WTC11 (cell line): ENCODE data around the gene CAMKK2. TPM values are rescaled to one million over a fixed set of nuclear protein-coding genes. Genes with fewer than 3 reads are reported as not detected.

Experiments
- ATAC-seq: fragments of 200-7000 bp; cut with Tn5 transposase; 2 replicates; pipeline ENCODE4 v1.10.0; 2021; ENCODE audit warnings: mild to moderate bottlenecking, moderate library complexity
- CTCF ChIA-PET: fragments of 300-600 bp; sonication (Branson Sonifier 250); formaldehyde crosslinking; loops from one replicate; lab custom pipeline; 2021; ENCODE audit warnings: antibody characterized with exemption; lab: Charles Lee
- POLR2A ChIA-PET: fragments of 350-600 bp; sonication (Branson Sonifier 250); formaldehyde crosslinking; loops from one replicate; lab custom pipeline; 2021; ENCODE audit warnings: antibody characterized with exemption; lab: Charles Lee
- DNase-seq: peaks from one replicate; pipeline ENCODE4 v3.0.0; 2021; ENCODE audit warnings: low spot score
- H3K27ac Mint-ChIP-seq: 2 replicates; pipeline ENCODE4 v1.8.0; 2021; ENCODE audit warnings: mixed read lengths
- H3K27me3 Mint-ChIP-seq: 2 replicates; pipeline ENCODE4 v1.8.0; 2021; ENCODE audit warnings: low read depth, mild to moderate bottlenecking, moderate library complexity, mixed read lengths
- H3K36me3 Mint-ChIP-seq: 2 replicates; pipeline ENCODE4 v1.8.0; 2021; ENCODE audit warnings: mixed read lengths
- H3K4me1 Mint-ChIP-seq: 2 replicates; pipeline ENCODE4 v1.8.0; 2022; ENCODE audit warnings: mixed read lengths
- H3K4me3 Mint-ChIP-seq: 2 replicates; pipeline ENCODE4 v1.8.0; 2021; ENCODE audit warnings: mild to moderate bottlenecking, moderate library complexity, mixed read lengths
- H3K9me3 Mint-ChIP-seq: 2 replicates; pipeline ENCODE4 v1.8.0; 2021; ENCODE audit warnings: mixed read lengths
- CREM ChIP-seq: sonication (generic); formaldehyde crosslinking; IDR thresholded peaks from 2 replicates; pipeline ENCODE4 v1.8.1; 2022; ENCODE audit warnings: mild to moderate bottlenecking, missing genetic modification reagents, moderate library complexity
- E2F5 ChIP-seq: sonication (generic); formaldehyde crosslinking; IDR thresholded peaks from 2 replicates; pipeline ENCODE4 v1.8.1; 2022; ENCODE audit warnings: mild to moderate bottlenecking, moderate library complexity, missing genetic modification reagents
- ELF4 ChIP-seq: sonication (generic); formaldehyde crosslinking; IDR thresholded peaks from 2 replicates; pipeline ENCODE4 v1.8.1; 2022; ENCODE audit warnings: low read depth, mild to moderate bottlenecking, moderate library complexity, missing genetic modification reagents
- EMX1 ChIP-seq: fragments of 250-450 bp; sonication (Bioruptor Pico); IDR thresholded peaks from 2 replicates; pipeline ENCODE4 v1.8.0; 2021; ENCODE audit warnings: mild to moderate bottlenecking
- ESRRA ChIP-seq: sonication (generic); formaldehyde crosslinking; IDR thresholded peaks from 2 replicates; pipeline ENCODE4 v1.8.1; 2022; ENCODE audit warnings: mild to moderate bottlenecking, missing genetic modification reagents, borderline replicate concordance
- FOXP1 ChIP-seq: sonication (generic); formaldehyde crosslinking; IDR thresholded peaks from 2 replicates; pipeline ENCODE4 v1.8.0; 2022; ENCODE audit warnings: missing genetic modification reagents, mild to moderate bottlenecking, moderate library complexity, borderline replicate concordance
- GABPB1 ChIP-seq: sonication (generic); formaldehyde crosslinking; IDR thresholded peaks from 2 replicates; pipeline ENCODE4 v1.8.1; 2023; ENCODE audit warnings: mild to moderate bottlenecking, missing genetic modification reagents
- KAT7 ChIP-seq: sonication (generic); formaldehyde crosslinking; IDR thresholded peaks from 2 replicates; pipeline ENCODE4 v1.8.1; 2023; ENCODE audit warnings: missing genetic modification reagents, mild to moderate bottlenecking, borderline replicate concordance
- NFATC4 ChIP-seq: fragments of 250-450 bp; sonication (Bioruptor Pico); IDR thresholded peaks from 2 replicates; pipeline ENCODE4 v1.9.0; 2021; ENCODE audit warnings: mild to moderate bottlenecking
- NR3C1 ChIP-seq: sonication (generic); formaldehyde crosslinking; conservative IDR thresholded peaks from 2 replicates; pipeline ENCODE4 v1.8.1; 2023; ENCODE audit warnings: low read depth, mild to moderate bottlenecking, missing genetic modification reagents
- OVOL2 ChIP-seq: fragments of 250-450 bp; sonication (Bioruptor Pico); IDR thresholded peaks from 2 replicates; pipeline ENCODE4 v1.9.0; 2021; ENCODE audit warnings: mild to moderate bottlenecking, borderline replicate concordance
- RELA ChIP-seq: sonication (generic); formaldehyde crosslinking; IDR thresholded peaks from 2 replicates; pipeline ENCODE4 v1.8.1; 2022; ENCODE audit warnings: missing genetic modification reagents, mild to moderate bottlenecking, borderline replicate concordance
- RORB ChIP-seq: fragments of 250-450 bp; sonication (Bioruptor Pico); IDR thresholded peaks from 2 replicates; pipeline ENCODE4 v1.9.0; 2021; ENCODE audit warnings: mild to moderate bottlenecking
- SMAD3 ChIP-seq: sonication (generic); formaldehyde crosslinking; IDR thresholded peaks from 2 replicates; pipeline ENCODE4 v1.8.0; 2022; ENCODE audit warnings: missing genetic modification reagents, mild to moderate bottlenecking, borderline replicate concordance
- SOX15 ChIP-seq: fragments of 250-450 bp; sonication (Bioruptor Pico); IDR thresholded peaks from 2 replicates; pipeline ENCODE4 v1.9.0; 2021; ENCODE audit warnings: mild to moderate bottlenecking
- TEAD1 ChIP-seq: sonication (generic); formaldehyde crosslinking; IDR thresholded peaks from 2 replicates; pipeline ENCODE4 v1.8.0; 2022; ENCODE audit warnings: mild to moderate bottlenecking, missing genetic modification reagents
- ZMAT4 ChIP-seq: fragments of 250-450 bp; sonication (Bioruptor Pico); IDR thresholded peaks from 2 replicates; pipeline ENCODE4 v1.9.0; 2021; ENCODE audit warnings: mild to moderate bottlenecking
- ZNF396 ChIP-seq: fragments of 250-450 bp; sonication (Bioruptor Pico); IDR thresholded peaks from 2 replicates; pipeline ENCODE4 v1.8.0; 2021; ENCODE audit warnings: mild to moderate bottlenecking, moderate library complexity, borderline replicate concordance
- ZNF423 ChIP-seq: fragments of 250-450 bp; sonication (Bioruptor Pico); IDR thresholded peaks from 2 replicates; pipeline ENCODE4 v2.1.2; 2022; ENCODE audit warnings: mild to moderate bottlenecking, moderate library complexity
- ZNF512 ChIP-seq: sonication (generic); formaldehyde crosslinking; IDR thresholded peaks from 2 replicates; pipeline ENCODE4 v1.8.1; 2022; ENCODE audit warnings: missing genetic modification reagents, borderline replicate concordance
- total RNA-seq: library from RNA; stranded (reverse); gene quantifications from 3 replicates; pipeline ENCODE4 v1.2.3, GENCODE V29; 2021
- TF ChIP-seq, protein P1 (sequence below): fragments of 250-450 bp; sonication (Bioruptor Pico); IDR thresholded peaks from 2 replicates; pipeline ENCODE4 v1.9.0; 2021; ENCODE audit warnings: mild to moderate bottlenecking, borderline replicate concordance
- TF ChIP-seq, protein P2 (sequence below): sonication (generic); formaldehyde crosslinking; IDR thresholded peaks from 2 replicates; pipeline ENCODE4 v1.8.0; 2022; ENCODE audit warnings: mild to moderate bottlenecking, missing genetic modification reagents
- TF ChIP-seq, protein P3 (sequence below): sonication (generic); formaldehyde crosslinking; IDR thresholded peaks from 2 replicates; pipeline ENCODE4 v1.8.1; 2023; ENCODE audit warnings: mild to moderate bottlenecking, moderate library complexity, missing genetic modification reagents
- TF ChIP-seq, protein P4 (sequence below): sonication (generic); formaldehyde crosslinking; IDR thresholded peaks from 2 replicates; pipeline ENCODE4 v1.8.1; 2023; ENCODE audit warnings: mild to moderate bottlenecking, missing genetic modification reagents

The CAMKK2 gene
- total RNA-seq, 1 experiment from 2014 or later = 36.5 TPM

DNA sequence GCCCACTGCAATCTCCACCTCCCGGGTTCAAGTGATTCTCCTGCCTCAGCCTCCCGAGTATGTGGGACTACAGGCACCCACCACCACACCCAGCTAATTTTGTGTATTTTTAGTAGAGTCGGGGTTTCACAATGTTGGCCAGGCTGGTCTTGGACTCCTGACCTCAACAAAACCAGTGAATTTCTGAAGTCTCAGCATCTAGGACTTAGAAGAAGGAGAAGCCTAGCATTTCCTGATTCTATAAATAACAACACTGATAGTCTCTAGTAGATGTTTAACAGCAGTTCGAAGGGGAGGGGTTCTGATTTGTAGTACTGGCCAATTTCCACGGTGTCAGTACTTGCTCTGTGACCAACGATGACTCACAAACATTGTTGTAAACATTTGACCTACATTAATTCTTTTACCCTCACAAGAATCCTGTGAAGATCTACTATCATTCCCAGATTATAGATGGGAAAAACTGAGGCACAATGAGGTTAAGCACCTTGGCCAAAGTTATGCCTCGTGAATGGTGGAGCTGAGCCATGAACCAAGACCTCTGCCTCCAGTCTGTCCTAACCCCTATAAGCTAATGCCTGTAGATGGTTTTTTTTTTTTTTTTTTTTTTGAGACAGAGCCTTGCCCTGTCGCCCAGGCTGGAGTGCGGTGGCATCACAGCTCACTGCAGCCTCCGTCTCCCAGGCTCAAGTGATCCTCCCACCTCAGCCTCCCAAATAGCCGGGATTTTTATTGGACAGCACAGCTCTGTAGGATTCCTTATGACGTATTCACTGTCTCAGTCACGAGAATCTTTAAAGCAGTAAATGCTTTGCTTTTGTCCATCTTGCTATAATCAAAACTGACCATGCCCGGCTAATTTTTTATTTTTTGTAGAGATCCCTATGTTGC lies 81.4 kb downstream of the CAMKK2 start (continued):
- TF ChIP-seq, protein P1, sequence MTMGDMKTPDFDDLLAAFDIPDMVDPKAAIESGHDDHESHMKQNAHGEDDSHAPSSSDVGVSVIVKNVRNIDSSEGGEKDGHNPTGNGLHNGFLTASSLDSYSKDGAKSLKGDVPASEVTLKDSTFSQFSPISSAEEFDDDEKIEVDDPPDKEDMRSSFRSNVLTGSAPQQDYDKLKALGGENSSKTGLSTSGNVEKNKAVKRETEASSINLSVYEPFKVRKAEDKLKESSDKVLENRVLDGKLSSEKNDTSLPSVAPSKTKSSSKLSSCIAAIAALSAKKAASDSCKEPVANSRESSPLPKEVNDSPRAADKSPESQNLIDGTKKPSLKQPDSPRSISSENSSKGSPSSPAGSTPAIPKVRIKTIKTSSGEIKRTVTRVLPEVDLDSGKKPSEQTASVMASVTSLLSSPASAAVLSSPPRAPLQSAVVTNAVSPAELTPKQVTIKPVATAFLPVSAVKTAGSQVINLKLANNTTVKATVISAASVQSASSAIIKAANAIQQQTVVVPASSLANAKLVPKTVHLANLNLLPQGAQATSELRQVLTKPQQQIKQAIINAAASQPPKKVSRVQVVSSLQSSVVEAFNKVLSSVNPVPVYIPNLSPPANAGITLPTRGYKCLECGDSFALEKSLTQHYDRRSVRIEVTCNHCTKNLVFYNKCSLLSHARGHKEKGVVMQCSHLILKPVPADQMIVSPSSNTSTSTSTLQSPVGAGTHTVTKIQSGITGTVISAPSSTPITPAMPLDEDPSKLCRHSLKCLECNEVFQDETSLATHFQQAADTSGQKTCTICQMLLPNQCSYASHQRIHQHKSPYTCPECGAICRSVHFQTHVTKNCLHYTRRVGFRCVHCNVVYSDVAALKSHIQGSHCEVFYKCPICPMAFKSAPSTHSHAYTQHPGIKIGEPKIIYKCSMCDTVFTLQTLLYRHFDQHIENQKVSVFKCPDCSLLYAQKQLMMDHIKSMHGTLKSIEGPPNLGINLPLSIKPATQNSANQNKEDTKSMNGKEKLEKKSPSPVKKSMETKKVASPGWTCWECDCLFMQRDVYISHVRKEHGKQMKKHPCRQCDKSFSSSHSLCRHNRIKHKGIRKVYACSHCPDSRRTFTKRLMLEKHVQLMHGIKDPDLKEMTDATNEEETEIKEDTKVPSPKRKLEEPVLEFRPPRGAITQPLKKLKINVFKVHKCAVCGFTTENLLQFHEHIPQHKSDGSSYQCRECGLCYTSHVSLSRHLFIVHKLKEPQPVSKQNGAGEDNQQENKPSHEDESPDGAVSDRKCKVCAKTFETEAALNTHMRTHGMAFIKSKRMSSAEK (CRISPR knock-in tag) = no peak
- TF ChIP-seq KAT7 (CRISPR knock-in tag) (no peak), TEAD1 (CRISPR knock-in tag) (no peak), CREM (CRISPR knock-in tag) (no peak), FOXP1 (no peak), E2F5 (no peak), ESRRA (no peak), RORB (CRISPR knock-in tag) (no peak), OVOL2 (CRISPR knock-in tag) (no peak), ZNF396 (no peak), GABPB1 (CRISPR knock-in tag) (no peak), SMAD3 (CRISPR knock-in tag) (no peak)
- TF ChIP-seq, protein P2, sequence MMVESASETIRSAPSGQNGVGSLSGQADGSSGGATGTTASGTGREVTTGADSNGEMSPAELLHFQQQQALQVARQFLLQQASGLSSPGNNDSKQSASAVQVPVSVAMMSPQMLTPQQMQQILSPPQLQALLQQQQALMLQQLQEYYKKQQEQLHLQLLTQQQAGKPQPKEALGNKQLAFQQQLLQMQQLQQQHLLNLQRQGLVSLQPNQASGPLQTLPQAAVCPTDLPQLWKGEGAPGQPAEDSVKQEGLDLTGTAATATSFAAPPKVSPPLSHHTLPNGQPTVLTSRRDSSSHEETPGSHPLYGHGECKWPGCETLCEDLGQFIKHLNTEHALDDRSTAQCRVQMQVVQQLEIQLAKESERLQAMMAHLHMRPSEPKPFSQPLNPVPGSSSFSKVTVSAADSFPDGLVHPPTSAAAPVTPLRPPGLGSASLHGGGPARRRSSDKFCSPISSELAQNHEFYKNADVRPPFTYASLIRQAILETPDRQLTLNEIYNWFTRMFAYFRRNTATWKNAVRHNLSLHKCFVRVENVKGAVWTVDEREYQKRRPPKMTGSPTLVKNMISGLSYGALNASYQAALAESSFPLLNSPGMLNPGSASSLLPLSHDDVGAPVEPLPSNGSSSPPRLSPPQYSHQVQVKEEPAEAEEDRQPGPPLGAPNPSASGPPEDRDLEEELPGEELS = no peak
- TF ChIP-seq, protein P3, sequence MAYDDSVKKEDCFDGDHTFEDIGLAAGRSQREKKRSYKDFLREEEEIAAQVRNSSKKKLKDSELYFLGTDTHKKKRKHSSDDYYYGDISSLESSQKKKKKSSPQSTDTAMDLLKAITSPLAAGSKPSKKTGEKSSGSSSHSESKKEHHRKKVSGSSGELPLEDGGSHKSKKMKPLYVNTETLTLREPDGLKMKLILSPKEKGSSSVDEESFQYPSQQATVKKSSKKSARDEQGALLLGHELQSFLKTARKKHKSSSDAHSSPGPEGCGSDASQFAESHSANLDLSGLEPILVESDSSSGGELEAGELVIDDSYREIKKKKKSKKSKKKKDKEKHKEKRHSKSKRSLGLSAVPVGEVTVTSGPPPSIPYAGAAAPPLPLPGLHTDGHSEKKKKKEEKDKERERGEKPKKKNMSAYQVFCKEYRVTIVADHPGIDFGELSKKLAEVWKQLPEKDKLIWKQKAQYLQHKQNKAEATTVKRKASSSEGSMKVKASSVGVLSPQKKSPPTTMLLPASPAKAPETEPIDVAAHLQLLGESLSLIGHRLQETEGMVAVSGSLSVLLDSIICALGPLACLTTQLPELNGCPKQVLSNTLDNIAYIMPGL (CRISPR knock-in tag) = no peak

DNA sequence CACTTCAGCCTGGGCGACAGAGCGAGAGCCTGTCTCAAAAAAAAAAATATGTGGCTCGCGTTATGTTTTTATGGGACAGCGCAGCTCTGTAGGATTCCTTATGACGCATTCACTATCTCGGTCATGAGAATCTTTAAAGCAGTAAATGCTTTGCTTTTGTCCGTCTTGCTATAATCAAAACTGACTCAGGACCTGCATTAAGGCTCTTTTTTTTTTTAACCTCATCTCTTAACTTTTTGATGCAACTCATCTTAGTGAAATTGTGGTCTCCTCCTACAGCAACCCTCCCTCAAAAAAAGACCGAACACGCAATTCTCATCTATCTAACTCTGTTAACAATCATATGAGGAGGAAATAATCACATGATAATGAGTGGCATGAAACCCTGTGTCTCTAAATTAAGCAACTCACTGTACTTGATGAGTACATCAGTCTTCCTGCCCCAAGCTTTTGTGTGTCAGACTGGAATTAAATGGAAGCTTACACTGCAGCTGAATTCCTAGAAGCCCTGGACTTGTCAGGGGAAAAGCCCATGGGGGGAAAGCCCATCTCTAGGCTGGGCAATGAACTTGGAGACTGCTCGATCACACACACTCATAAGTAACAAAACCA lies 82.2 kb downstream of the CAMKK2 start:
- H3K4me3 Mint-ChIP-seq = no peak overlapping the region
- TF ChIP-seq, protein P4, sequence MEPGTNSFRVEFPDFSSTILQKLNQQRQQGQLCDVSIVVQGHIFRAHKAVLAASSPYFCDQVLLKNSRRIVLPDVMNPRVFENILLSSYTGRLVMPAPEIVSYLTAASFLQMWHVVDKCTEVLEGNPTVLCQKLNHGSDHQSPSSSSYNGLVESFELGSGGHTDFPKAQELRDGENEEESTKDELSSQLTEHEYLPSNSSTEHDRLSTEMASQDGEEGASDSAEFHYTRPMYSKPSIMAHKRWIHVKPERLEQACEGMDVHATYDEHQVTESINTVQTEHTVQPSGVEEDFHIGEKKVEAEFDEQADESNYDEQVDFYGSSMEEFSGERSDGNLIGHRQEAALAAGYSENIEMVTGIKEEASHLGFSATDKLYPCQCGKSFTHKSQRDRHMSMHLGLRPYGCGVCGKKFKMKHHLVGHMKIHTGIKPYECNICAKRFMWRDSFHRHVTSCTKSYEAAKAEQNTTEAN = no peak
- TF ChIP-seq NR3C1 (CRISPR knock-in tag) (no peak), ZNF423 (CRISPR knock-in tag) (no peak), ZMAT4 (CRISPR knock-in tag) (no peak), ELF4 (CRISPR knock-in tag) (no peak), ZNF512 (CRISPR knock-in tag) (no peak), EMX1 (no peak), RELA (CRISPR knock-in tag) (no peak), GABPB1 (CRISPR knock-in tag) (no peak), SMAD3 (CRISPR knock-in tag) (no peak), NFATC4 (CRISPR knock-in tag) (no peak), SOX15 (CRISPR knock-in tag) (no peak)

More for the DNA sequence above, 82.2 kb downstream of the CAMKK2 start:
- no peak overlapping the region for H3K27ac Mint-ChIP-seq
- POLR2A ChIA-PET = no interaction called here
- peaks cover 4% of the 10 kb centered on the region for H3K27me3 Mint-ChIP-seq
- no peaks in the 10 kb centered on the region for H3K36me3 Mint-ChIP-seq
- no peaks in the 10 kb centered on the region for H3K9me3 Mint-ChIP-seq
- peaks cover 6% of the 10 kb centered on the region for H3K4me1 Mint-ChIP-seq
- DNase-seq = no peak
- ATAC-seq = no peak
- CTCF ChIA-PET = no interaction called here
